ENCODE data around the gene HNRNPA1. TPM values are rescaled to one million over a fixed set of nuclear protein-coding genes. Genes with fewer than 3 reads are reported as not detected.

HNRNPA1 gene
- total and polyA plus RNA-seq, 9 of the 15 experiments (the other 6 are each of a cell fraction or from before 2014, with no cell fraction given): 1,166 to 2,703 (median 1,815) TPM

DNA sequence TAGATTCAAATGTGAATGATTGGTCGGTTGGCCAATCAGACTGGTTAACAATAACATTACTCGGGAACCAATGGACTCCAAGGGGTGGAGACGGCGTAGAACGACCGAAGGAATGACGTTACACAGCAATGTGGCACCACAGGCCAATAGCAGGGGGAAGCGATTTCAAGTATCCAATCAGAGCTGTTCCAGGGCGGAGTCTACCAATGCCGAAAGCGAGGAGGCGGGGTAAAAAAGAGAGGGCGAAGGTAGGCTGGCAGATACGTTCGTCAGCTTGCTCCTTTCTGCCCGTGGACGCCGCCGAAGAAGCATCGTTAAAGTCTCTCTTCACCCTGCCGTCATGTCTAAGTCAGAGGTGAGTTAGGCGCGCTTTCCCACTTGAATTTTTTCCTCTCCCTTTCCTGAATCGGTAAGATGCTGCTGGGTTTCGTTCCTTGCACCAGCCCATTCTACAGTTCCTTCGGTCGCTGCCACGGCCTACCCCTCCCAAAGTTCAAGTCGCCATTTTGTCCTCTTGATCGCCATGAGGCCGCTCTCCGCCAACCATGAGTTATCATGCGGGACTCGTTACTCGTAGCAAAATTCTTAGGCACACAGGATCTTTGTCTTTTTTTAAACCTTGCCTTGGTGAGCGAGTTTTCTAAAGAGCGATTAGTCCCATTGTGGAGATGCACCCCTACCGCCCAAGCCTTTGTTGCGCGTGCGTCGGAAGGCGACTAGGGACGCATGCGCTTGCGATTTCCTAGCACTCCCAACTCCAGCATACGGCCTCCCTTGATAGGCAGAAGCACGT lies at the start of gene HNRNPA1 (continued):
- TF ChIP-seq KDM5B (IDR thresholded peaks at IDR 0.05; ENCODE audit: insufficient replicate concordance, low read depth, low read length) (peak; percentile 89), EGR1 (conservative IDR thresholded peaks at IDR 0.05) (no peak), ZSCAN32 (CRISPR knock-in tag; IDR thresholded peaks at IDR 0.05) (no peak), RCOR1 (IDR thresholded peaks at IDR 0.05; ENCODE audit: borderline replicate concordance in 1 of 2, low read depth in 2 of 2, low read length in 2 of 2) (no peak; a peak in 1 of 4 replicates), HDAC1 (IDR thresholded peaks at IDR 0.05) (peak in 1 of 2 experiments; percentile 77; a peak in 1 of 4 replicates), ZNF77 (CRISPR knock-in tag; IDR thresholded peaks at IDR 0.05) (no peak), NRF1 (conservative IDR thresholded peaks at IDR 0.05 in 1 of 2, IDR thresholded peaks at IDR 0.05 in 1 of 2) (peak; percentile 96 to 97), NFIC (IDR thresholded peaks at IDR 0.05) (no peak; the same call in none of the 2 replicates), KHSRP (IDR thresholded peaks at IDR 0.05) (peak; percentile 46; the same call in 1 of the 2 replicates), MEIS2 (IDR thresholded peaks at IDR 0.05; ENCODE audit: partially characterized antibody) (peak; percentile 94), SPI1 (IDR thresholded peaks at IDR 0.05; ENCODE audit: borderline replicate concordance, low read depth, low read length) (no peak), LARP7 (IDR thresholded peaks at IDR 0.05) (peak; percentile 25; the same call in 1 of the 2 replicates), HDAC3 (IDR thresholded peaks at IDR 0.05; ENCODE audit: borderline replicate concordance, partially characterized antibody) (no peak), CBFA2T2 (conservative IDR thresholded peaks at IDR 0.05) (no peak), ZNF707 (CRISPR knock-in tag; conservative IDR thresholded peaks at IDR 0.05) (no peak), ZNF76 (CRISPR knock-in tag; IDR thresholded peaks at IDR 0.05; ENCODE audit: borderline replicate concordance) (0 out of 2 replicates have a peak, but pooled peaks have one; percentile 13), HOXB6 (CRISPR knock-in tag; IDR thresholded peaks at IDR 0.05; ENCODE audit: borderline replicate concordance) (no peak)
- TF ChIP-seq, protein P1, sequence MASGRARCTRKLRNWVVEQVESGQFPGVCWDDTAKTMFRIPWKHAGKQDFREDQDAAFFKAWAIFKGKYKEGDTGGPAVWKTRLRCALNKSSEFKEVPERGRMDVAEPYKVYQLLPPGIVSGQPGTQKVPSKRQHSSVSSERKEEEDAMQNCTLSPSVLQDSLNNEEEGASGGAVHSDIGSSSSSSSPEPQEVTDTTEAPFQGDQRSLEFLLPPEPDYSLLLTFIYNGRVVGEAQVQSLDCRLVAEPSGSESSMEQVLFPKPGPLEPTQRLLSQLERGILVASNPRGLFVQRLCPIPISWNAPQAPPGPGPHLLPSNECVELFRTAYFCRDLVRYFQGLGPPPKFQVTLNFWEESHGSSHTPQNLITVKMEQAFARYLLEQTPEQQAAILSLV (tag; IDR thresholded peaks at IDR 0.05): no peak
- TF ChIP-seq, protein P2, sequence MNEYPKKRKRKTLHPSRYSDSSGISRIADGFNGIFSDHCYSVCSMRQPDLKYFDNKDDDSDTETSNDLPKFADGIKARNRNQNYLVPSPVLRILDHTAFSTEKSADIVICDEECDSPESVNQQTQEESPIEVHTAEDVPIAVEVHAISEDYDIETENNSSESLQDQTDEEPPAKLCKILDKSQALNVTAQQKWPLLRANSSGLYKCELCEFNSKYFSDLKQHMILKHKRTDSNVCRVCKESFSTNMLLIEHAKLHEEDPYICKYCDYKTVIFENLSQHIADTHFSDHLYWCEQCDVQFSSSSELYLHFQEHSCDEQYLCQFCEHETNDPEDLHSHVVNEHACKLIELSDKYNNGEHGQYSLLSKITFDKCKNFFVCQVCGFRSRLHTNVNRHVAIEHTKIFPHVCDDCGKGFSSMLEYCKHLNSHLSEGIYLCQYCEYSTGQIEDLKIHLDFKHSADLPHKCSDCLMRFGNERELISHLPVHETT (CRISPR knock-in tag; conservative IDR thresholded peaks at IDR 0.05 in 1 of 2, IDR thresholded peaks at IDR 0.05 in 1 of 2): no peak; a peak in 1 of 4 replicates
- TF ChIP-seq, protein P3, sequence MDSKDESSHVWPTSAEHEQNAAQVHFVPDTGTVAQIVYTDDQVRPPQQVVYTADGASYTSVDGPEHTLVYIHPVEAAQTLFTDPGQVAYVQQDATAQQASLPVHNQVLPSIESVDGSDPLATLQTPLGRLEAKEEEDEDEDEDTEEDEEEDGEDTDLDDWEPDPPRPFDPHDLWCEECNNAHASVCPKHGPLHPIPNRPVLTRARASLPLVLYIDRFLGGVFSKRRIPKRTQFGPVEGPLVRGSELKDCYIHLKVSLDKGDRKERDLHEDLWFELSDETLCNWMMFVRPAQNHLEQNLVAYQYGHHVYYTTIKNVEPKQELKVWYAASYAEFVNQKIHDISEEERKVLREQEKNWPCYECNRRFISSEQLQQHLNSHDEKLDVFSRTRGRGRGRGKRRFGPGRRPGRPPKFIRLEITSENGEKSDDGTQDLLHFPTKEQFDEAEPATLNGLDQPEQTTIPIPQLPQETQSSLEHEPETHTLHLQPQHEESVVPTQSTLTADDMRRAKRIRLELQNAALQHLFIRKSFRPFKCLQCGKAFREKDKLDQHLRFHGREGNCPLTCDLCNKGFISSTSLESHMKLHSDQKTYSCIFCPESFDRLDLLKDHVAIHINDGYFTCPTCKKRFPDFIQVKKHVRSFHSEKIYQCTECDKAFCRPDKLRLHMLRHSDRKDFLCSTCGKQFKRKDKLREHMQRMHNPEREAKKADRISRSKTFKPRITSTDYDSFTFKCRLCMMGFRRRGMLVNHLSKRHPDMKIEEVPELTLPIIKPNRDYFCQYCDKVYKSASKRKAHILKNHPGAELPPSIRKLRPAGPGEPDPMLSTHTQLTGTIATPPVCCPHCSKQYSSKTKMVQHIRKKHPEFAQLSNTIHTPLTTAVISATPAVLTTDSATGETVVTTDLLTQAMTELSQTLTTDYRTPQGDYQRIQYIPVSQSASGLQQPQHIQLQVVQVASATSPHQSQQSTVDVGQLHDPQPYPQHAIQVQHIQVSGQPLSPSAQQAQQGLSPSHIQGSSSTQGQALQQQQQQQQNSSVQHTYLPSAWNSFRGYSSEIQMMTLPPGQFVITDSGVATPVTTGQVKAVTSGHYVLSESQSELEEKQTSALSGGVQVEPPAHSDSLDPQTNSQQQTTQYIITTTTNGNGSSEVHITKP (IDR thresholded peaks at IDR 0.05; ENCODE audit: partially characterized antibody): no peak

All from K562 (cell line).